ENCODE data around the gene PLCB4.

GRCh38 chr20:9220874-9221547, 152.1 kb downstream of the PLCB4 start:
- TF ChIP-seq CTCF (IDR thresholded peaks at IDR 0.05 in 4 of 5, conservative IDR thresholded peaks at IDR 0.05 in 1 of 5) (no peak), POLR2A (IDR thresholded peaks at IDR 0.05) (no peak)

Measured in gastrocnemius medialis (tissue), 4 donors.